ENCODE data around the gene CTSZ. TPM values are rescaled to one million over a fixed set of nuclear protein-coding genes. Genes with fewer than 3 reads are reported as not detected.

CTSZ gene
- polyA plus RNA-seq, 1 experiment, result 141 TPM

- no peak overlapping the region for H3K27ac ChIP-seq (ENCODE audit: low read depth, low read length)
- no peak for DNase-seq (ENCODE audit: low read depth, low spot score)
- TF ChIP-seq CTCF (IDR thresholded peaks at IDR 0.05; ENCODE audit: low read depth, low read length), result no peak
- ChIA-PET CTCF (no interaction called here), POLR2A (interaction anchor here (1.0 kb wide), 1 partner anchor 38 kb away, joined by 3 read pairs; the partner anchor contains the start of gene ATP5F1E)
- no peaks in the 10 kb centered on the region for H3K27me3 ChIP-seq (ENCODE audit: control insufficient read depth, insufficient read depth, low read length)
- H3K9me3 ChIP-seq (ENCODE audit: control insufficient read depth, insufficient read depth, low read length), result no peaks in the 10 kb centered on the region; the same call in 1 of the 2 replicates
- H3K4me3 ChIP-seq (ENCODE audit: low read depth, low read length), result no peak overlapping the region
Measured at GRCh38 chr20:58994390-58995159, 12.5 kb downstream of the CTSZ start.

GRCh38 chr20:58993332-58994248 lies 13.5 kb downstream of the CTSZ start:
- POLR2A ChIA-PET, result interaction anchor here (1.0 kb wide), 1 partner anchor 39 kb away, joined by 3 read pairs; the partner anchor contains the start of gene ATP5F1E
- H3K27ac ChIP-seq (ENCODE audit: low read depth, low read length), result no peak overlapping the region
- H3K4me3 ChIP-seq (ENCODE audit: low read depth, low read length), result no peak overlapping the region
- TF ChIP-seq CTCF (IDR thresholded peaks at IDR 0.05; ENCODE audit: low read depth, low read length), result no peak
- DNase-seq (ENCODE audit: low read depth, low spot score), result no peak
- H3K9me3 ChIP-seq (ENCODE audit: control insufficient read depth, insufficient read depth, low read length), result no peaks in the 10 kb centered on the region; the same call in 1 of the 2 replicates
- H3K27me3 ChIP-seq (ENCODE audit: control insufficient read depth, insufficient read depth, low read length), result no peaks in the 10 kb centered on the region
- CTCF ChIA-PET, result interaction anchor here (1.0 kb wide), 1 partner anchor 123 kb away, joined by 5 read pairs; no protein-coding TSS in a partner anchor

- no peaks in the 10 kb centered on the region for H3K27me3 ChIP-seq (ENCODE audit: control insufficient read depth, insufficient read depth, low read length)
- POLR2A ChIA-PET, result no interaction called here
- CTCF ChIA-PET, result interaction anchor here (1.0 kb wide), 1 partner anchor 122 kb away, joined by 5 read pairs; no protein-coding TSS in a partner anchor
- H3K4me3 ChIP-seq (ENCODE audit: low read depth, low read length), result no peak overlapping the region
- no peaks in the 10 kb centered on the region; the same call in 1 of the 2 replicates for H3K9me3 ChIP-seq (ENCODE audit: control insufficient read depth, insufficient read depth, low read length)
- no peak for TF ChIP-seq CTCF (IDR thresholded peaks at IDR 0.05; ENCODE audit: low read depth, low read length)
- no peak overlapping the region for H3K27ac ChIP-seq (ENCODE audit: low read depth, low read length)
- DNase-seq (ENCODE audit: low read depth, low spot score), result no peak
Measured at GRCh38 chr20:58992911-58993310, 14.1 kb downstream of the CTSZ start.

GRCh38 chr20:58991715-58992114 lies 15.3 kb downstream of the CTSZ start:
- CTCF ChIA-PET, result no interaction called here
- POLR2A ChIA-PET, result interaction anchor here (0.5 kb wide), 1 partner anchor 10 kb away, joined by 11 read pairs; no protein-coding TSS in a partner anchor
- DNase-seq (ENCODE audit: low read depth, low spot score), result no peak
- Histone ChIP-seq H3K4me3 (ENCODE audit: low read depth, low read length) (no peak overlapping the region), H3K27me3 (ENCODE audit: control insufficient read depth, insufficient read depth, low read length) (no peaks in the 10 kb centered on the region), H3K9me3 (ENCODE audit: control insufficient read depth, insufficient read depth, low read length) (no peaks in the 10 kb centered on the region; the same call in 1 of the 2 replicates), H3K27ac (ENCODE audit: low read depth, low read length) (no peak overlapping the region)
- TF ChIP-seq CTCF (IDR thresholded peaks at IDR 0.05; ENCODE audit: low read depth, low read length), result no peak

Data from AG04450 (cell line).